Caco-2 (cell line): ENCODE measurements around the gene PLCH1. TPM values are rescaled to one million over a fixed set of nuclear protein-coding genes. Genes with fewer than 3 reads are reported as not detected.

ENCODE experiments used
- BruUV-seq: library from RNA; stranded (reverse); fragments of 400-500 nt; replicated peaks from 2 replicates; lab custom pipeline; 2021; lab: Mats Ljungman, UMichigan
- CTCF ChIA-PET: fragments of 300-600 bp; sonication (Branson Sonifier 250); formaldehyde crosslinking; loops from one replicate; lab custom pipeline; 2022; ENCODE audit warnings: antibody characterized with exemption; lab: Charles Lee
- POLR2A ChIA-PET: fragments of 300-600 bp; sonication (Branson Sonifier 250); formaldehyde crosslinking; loops from one replicate; lab custom pipeline; 2022; ENCODE audit warnings: antibody characterized with exemption; lab: Charles Lee
- DNase-seq, 2 experiments: peaks; one replicate each; pipeline versions ENCODE4 v3.0.0 to v3.0.0-alpha.2; 2020 to 2022
- H3K27me3 ChIP-seq: replicated peaks from 2 replicates; pipeline ENCODE4 v1.6.0; 2011; ENCODE audit warnings: low read length; ENCODE audit not compliant: control insufficient read depth, insufficient read depth
- H3K36me3 ChIP-seq: 2 replicates; pipeline ENCODE4 v1.5.1; 2011; ENCODE audit warnings: low read length; ENCODE audit not compliant: control insufficient read depth, insufficient read depth
- H3K4me1 ChIP-seq: fragments of 250-450 bp; sonication (Bioruptor Pico); 2 replicates; pipeline ENCODE4 v1.5.1; 2020; ENCODE audit warnings: mild to moderate bottlenecking
- H3K4me3 ChIP-seq: 2 replicates; pipeline ENCODE4 v1.5.1; 2011; ENCODE audit warnings: low read depth, mild to moderate bottlenecking, control low read depth, low read length
- H3K9me3 ChIP-seq: fragments of 250-450 bp; sonication (Bioruptor Pico); 2 replicates; pipeline ENCODE4 v1.5.1; 2020; ENCODE audit warnings: mild to moderate bottlenecking, moderate library complexity
- H3K27ac Mint-ChIP-seq: one replicate; pipeline ENCODE4 v1.8.0; 2022; ENCODE audit warnings: mixed read lengths; ENCODE audit not compliant: unreplicated experiment
- H3K27me3 Mint-ChIP-seq: one replicate; pipeline ENCODE4 v1.8.0; 2022; ENCODE audit warnings: mixed read lengths; ENCODE audit not compliant: insufficient read depth, unreplicated experiment
- H3K36me3 Mint-ChIP-seq: one replicate; pipeline ENCODE4 v1.8.0; 2022; ENCODE audit warnings: mild to moderate bottlenecking, mixed read lengths; ENCODE audit not compliant: insufficient read depth, unreplicated experiment
- H3K4me1 Mint-ChIP-seq: one replicate; pipeline ENCODE4 v1.8.0; 2022; ENCODE audit warnings: low read depth, mixed read lengths; ENCODE audit not compliant: unreplicated experiment
- H3K4me3 Mint-ChIP-seq: one replicate; pipeline ENCODE4 v1.8.0; 2022; ENCODE audit warnings: mild to moderate bottlenecking, moderate library complexity, mixed read lengths; ENCODE audit not compliant: unreplicated experiment
- H3K9me3 Mint-ChIP-seq: one replicate; pipeline ENCODE4 v1.8.0; 2022; ENCODE audit warnings: mixed read lengths; ENCODE audit not compliant: unreplicated experiment
- intact Hi-C: fragments of 100-400 bp; cut with micrococcal nuclease; formaldehyde crosslinking; loops from one replicate; pipeline ENCODE4 v1.10.0; 2022; ENCODE audit not compliant: unreplicated experiment
- total RNA-seq: library from RNA; stranded (reverse); gene quantifications from 2 replicates; pipeline ENCODE4 v1.2.3, GENCODE V29; 2022
- TF ChIP-seq, protein P1 (sequence below), 2 experiments: fragments of 200-600 bp in 1 of 2; IDR thresholded peaks; 1 replicate in 1 of 2; 2 replicates in 1 of 2; pipeline versions ENCODE4 v1.5.1 to v1.8.0; 2011 to 2022; ENCODE audit warnings: antibody characterized with exemption in 1 of 2, control low read depth in 1 of 2, inconsistent platforms in 1 of 2, low read depth in 1 of 2, low read length in 1 of 2, mild to moderate bottlenecking in 1 of 2, moderate library complexity in 1 of 2; ENCODE audit not compliant: insufficient read depth in 1 of 2, severe bottlenecking in 1 of 2, unreplicated experiment in 1 of 2

The PLCH1 gene
- total RNA-seq, 1 experiment from 2014 or later, result 3.1 TPM

DNA sequence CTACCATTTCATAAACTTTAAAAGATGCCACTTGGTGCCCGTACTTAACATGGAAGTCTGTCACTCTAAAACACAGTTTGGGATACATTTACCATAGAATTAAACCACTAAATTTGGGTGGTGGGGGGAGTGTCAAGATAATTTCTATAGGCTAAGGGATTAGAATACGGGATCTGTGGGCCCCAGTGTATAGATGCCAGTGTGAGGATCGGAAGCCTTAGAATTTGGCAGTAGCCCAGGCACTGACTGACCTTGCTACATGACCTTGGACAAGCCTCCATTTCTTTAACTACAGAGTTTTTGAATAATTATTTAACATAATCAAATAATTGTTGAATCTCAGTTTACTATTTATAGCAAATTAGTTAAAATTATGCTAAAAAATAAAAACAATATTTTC, 375.1 kb downstream of the PLCH1 start:
- Histone ChIP-seq H3K4me3 (no peak overlapping the region), H3K9me3 (peaks cover 10% of the 10 kb centered on the region), H3K4me1 (no peaks in the 10 kb centered on the region), H3K27me3 (no peaks in the 10 kb centered on the region), H3K36me3 (no peaks in the 10 kb centered on the region)
- Mint-ChIP-seq H3K36me3 (no peaks in the 10 kb centered on the region), H3K27ac (no peak overlapping the region), H3K27me3 (no peaks in the 10 kb centered on the region), H3K9me3 (peaks cover 4% of the 10 kb centered on the region), H3K4me3 (no peak overlapping the region), H3K4me1 (peaks cover 3% of the 10 kb centered on the region)
- DNase-seq, result no peak
- TF ChIP-seq, protein P1, sequence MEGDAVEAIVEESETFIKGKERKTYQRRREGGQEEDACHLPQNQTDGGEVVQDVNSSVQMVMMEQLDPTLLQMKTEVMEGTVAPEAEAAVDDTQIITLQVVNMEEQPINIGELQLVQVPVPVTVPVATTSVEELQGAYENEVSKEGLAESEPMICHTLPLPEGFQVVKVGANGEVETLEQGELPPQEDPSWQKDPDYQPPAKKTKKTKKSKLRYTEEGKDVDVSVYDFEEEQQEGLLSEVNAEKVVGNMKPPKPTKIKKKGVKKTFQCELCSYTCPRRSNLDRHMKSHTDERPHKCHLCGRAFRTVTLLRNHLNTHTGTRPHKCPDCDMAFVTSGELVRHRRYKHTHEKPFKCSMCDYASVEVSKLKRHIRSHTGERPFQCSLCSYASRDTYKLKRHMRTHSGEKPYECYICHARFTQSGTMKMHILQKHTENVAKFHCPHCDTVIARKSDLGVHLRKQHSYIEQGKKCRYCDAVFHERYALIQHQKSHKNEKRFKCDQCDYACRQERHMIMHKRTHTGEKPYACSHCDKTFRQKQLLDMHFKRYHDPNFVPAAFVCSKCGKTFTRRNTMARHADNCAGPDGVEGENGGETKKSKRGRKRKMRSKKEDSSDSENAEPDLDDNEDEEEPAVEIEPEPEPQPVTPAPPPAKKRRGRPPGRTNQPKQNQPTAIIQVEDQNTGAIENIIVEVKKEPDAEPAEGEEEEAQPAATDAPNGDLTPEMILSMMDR (IDR thresholded peaks at IDR 0.05; ENCODE audit: insufficient read depth in 1 of 2, low read depth in 1 of 2, low read length in 1 of 2, severe bottlenecking in 1 of 2, unreplicated experiment in 1 of 2), result no peak
- BruUV-seq, result no TSS peak
- intact Hi-C loops, result no loop called here
- ChIA-PET POLR2A (no interaction called here), CTCF (no interaction called here)

DNA sequence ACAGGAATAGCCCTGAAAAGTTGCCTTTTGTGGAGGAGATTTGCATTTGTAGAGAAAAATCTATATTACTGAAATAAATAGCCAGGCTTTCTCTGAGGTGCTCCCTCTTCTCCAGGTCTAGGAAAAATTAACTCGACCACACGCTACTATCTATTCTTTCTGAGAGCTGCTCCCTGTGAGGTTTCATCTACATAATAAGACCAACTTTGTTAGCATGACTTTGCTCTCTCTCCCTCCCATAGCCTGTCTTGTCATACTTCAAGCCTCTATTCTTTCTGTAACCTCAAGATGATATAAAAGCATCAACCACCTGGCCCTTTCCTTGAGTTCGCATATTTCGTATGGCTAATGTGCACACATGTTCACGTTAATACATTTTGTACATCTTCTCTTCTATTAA, 375.6 kb downstream of the PLCH1 start:
- no peaks in the 10 kb centered on the region for H3K36me3 Mint-ChIP-seq
- H3K27ac Mint-ChIP-seq, result no peak overlapping the region
- Histone ChIP-seq H3K9me3 (peaks cover 13% of the 10 kb centered on the region), H3K4me3 (no peak overlapping the region), H3K4me1 (peaks cover 4% of the 10 kb centered on the region; the same call in 1 of the 2 replicates), H3K36me3 (no peaks in the 10 kb centered on the region), H3K27me3 (no peaks in the 10 kb centered on the region)
- CTCF ChIA-PET, result no interaction called here
- peaks cover 8% of the 10 kb centered on the region for H3K4me1 Mint-ChIP-seq
- H3K9me3 Mint-ChIP-seq, result peaks cover 9% of the 10 kb centered on the region
- DNase-seq, result no peak
- H3K27me3 Mint-ChIP-seq, result no peaks in the 10 kb centered on the region
- intact Hi-C loops, result no loop called here
- POLR2A ChIA-PET, result no interaction called here
- TF ChIP-seq, protein P1 (IDR thresholded peaks at IDR 0.05; ENCODE audit: insufficient read depth in 1 of 2, low read depth in 1 of 2, low read length in 1 of 2, severe bottlenecking in 1 of 2, unreplicated experiment in 1 of 2), result no peak
- H3K4me3 Mint-ChIP-seq, result no peak overlapping the region
- BruUV-seq, result no TSS peak

DNA sequence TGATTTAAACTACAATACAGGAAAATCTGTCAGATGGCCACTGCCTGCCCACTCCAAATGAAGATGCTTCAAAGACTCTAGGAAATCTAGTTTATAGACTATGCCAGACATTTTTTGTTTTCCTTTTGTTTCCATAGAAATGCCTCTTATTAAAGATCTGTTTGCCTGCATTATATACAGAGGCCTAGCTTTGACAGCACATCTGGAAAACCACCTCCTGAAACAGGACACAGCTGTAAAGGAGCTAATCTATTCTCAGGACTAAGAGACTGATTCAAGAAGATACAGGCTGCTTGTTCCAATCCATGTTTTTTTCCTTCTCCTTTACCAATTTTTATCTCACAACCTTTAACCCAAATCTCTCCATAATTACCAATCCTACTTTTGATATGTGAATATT, 376.1 kb downstream of the PLCH1 start:
- Mint-ChIP-seq H3K4me1 (peaks cover 12% of the 10 kb centered on the region), H3K27ac (no peak overlapping the region)

More for the DNA sequence above, 376.1 kb downstream of the PLCH1 start:
- H3K36me3 ChIP-seq, result no peaks in the 10 kb centered on the region
- Mint-ChIP-seq H3K9me3 (peaks cover 14% of the 10 kb centered on the region), H3K27me3 (no peaks in the 10 kb centered on the region), H3K36me3 (no peaks in the 10 kb centered on the region), H3K4me3 (no peak overlapping the region)
- POLR2A ChIA-PET, result no interaction called here
- intact Hi-C loops, result no loop called here
- no TSS peak for BruUV-seq
- CTCF ChIA-PET, result no interaction called here
- TF ChIP-seq, protein P1 (IDR thresholded peaks at IDR 0.05; ENCODE audit: insufficient read depth in 1 of 2, low read depth in 1 of 2, low read length in 1 of 2, severe bottlenecking in 1 of 2, unreplicated experiment in 1 of 2), result no peak
- peaks cover 13% of the 10 kb centered on the region for H3K9me3 ChIP-seq
- H3K27me3 ChIP-seq, result no peaks in the 10 kb centered on the region
- DNase-seq, result no peak
- no peak overlapping the region for H3K4me3 ChIP-seq
- H3K4me1 ChIP-seq, result peaks cover 8% of the 10 kb centered on the region; the same call in 1 of the 2 replicates
